ENCODE data around the gene PRR27. TPM values are rescaled to one million over a fixed set of nuclear protein-coding genes. Genes with fewer than 3 reads are reported as not detected.

The PRR27 gene
- total RNA-seq, result not detected

DNA sequence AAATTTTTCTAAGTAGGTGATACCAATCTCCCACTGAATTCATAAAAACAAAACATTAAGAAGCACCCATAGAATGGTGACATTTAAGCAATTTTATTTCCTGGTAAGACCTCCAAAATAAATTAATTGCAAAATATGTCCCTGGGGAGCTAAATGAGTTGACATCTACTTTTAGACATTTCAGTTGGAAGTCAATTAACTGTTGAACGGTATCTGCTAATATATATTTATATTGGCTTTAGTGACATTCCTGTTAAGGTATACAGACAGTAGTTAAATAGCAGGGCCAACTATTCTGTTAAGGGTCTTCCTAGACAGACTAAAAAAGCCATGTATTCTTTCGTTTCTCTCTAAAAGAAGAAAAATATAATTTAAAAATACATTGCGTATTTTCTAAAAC is at the start of gene PRR27:
Gene PRR27, plus strand, starts transcription at position 301 of the 400 bp plus-strand sequence. CDS start 139 bp downstream, outside the sequence.
- Histone ChIP-seq H3K27me3 (ENCODE audit: insufficient read depth, low read length) (no peaks in the 10 kb centered on the region), H3K9me3 (ENCODE audit: low read depth, low read length) (no peaks in the 10 kb centered on the region), H3K4me1 (ENCODE audit: insufficient read depth, low read length) (no peaks in the 10 kb centered on the region), H3K4me3 (ENCODE audit: low read length) (no peak within 1 kb of the TSS)

DNA sequence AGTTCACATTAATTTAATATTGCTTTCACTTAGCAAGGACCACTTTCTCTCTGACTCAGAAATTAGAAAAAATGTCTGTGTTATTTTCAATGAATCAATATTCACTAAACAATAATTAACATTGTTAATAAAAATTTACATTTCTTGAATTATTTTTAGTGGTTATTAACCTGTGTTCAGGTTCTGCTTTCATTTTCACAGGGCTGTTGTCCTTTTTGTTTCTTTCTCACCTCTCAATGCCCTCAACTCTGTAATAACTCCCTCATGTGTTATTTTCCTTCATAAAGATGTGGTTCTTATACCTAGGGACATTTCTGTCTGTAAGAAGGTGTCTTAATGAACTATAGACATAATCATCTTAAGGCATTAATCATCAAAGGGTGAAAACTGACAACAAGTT is 43.1 kb upstream of the PRR27 start:
- Histone ChIP-seq H3K4me1 (ENCODE audit: insufficient read depth, low read length) (no peaks in the 10 kb centered on the region), H3K4me3 (ENCODE audit: low read length) (no peak overlapping the region), H3K27me3 (ENCODE audit: insufficient read depth, low read length) (no peaks in the 10 kb centered on the region), H3K9me3 (ENCODE audit: low read depth, low read length) (no peaks in the 10 kb centered on the region)

- Histone ChIP-seq H3K9me3 (ENCODE audit: low read depth, low read length) (no peaks in the 10 kb centered on the region), H3K4me1 (ENCODE audit: insufficient read depth, low read length) (no peaks in the 10 kb centered on the region), H3K4me3 (ENCODE audit: low read length) (no peak overlapping the region), H3K27me3 (ENCODE audit: insufficient read depth, low read length) (no peaks in the 10 kb centered on the region)
Observed at GRCh38 chr4:70113656-70114055, 40.4 kb upstream of the PRR27 start.

- Histone ChIP-seq H3K4me3 (ENCODE audit: low read length) (no peak overlapping the region), H3K27me3 (ENCODE audit: insufficient read depth, low read length) (no peaks in the 10 kb centered on the region), H3K4me1 (ENCODE audit: insufficient read depth, low read length) (no peaks in the 10 kb centered on the region), H3K9me3 (ENCODE audit: low read depth, low read length) (no peaks in the 10 kb centered on the region)
Observed at GRCh38 chr4:70114096-70114495, 39.9 kb upstream of the PRR27 start.

DNA sequence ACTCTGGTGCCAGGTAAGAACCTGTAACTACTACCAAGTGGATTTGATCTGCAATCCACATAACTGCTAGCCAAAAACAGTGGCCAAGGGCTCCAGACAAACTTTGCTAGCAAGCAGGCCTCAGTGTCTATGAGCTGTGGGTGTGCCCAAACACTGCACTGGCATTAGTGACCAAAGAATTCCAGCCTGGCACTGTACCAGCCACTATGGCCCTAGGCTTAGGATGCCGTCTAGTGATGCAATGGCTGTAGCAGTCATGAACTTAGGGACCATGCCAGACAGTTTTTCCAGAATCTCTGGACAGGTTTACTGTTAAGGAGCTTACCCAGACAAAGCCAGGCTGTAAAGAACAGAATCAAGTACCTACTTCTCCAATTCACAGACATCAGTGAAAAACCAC is 33.7 kb upstream of the PRR27 start:
- H3K27me3 ChIP-seq (ENCODE audit: insufficient read depth, low read length), result no peaks in the 10 kb centered on the region
- no peaks in the 10 kb centered on the region for H3K4me1 ChIP-seq (ENCODE audit: insufficient read depth, low read length)
- no peaks in the 10 kb centered on the region for H3K9me3 ChIP-seq (ENCODE audit: low read depth, low read length)
- H3K4me3 ChIP-seq (ENCODE audit: low read length), result no peak overlapping the region

DNA sequence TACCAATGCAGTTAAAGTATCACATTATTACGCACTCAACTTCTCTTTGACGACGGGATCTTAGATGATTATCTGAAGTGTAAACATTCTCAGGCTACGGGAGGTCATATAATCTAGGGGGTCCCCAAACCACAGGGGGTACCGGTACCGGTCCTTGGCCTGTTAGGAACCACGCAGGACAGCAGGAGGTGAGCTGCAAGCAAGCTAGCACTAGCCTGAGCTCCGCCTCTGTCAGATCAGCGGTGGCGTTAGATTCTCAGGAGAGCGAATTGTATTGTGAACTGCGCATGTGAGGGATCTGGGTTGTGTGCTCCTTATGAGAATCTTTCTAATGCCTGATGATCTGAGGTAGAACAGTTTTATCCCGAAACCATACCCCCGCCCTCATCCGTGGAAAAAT is 20.6 kb upstream of the PRR27 start:
- H3K27me3 ChIP-seq (ENCODE audit: insufficient read depth, low read length), result no peaks in the 10 kb centered on the region
- H3K9me3 ChIP-seq (ENCODE audit: low read depth, low read length), result no peaks in the 10 kb centered on the region
- no peaks in the 10 kb centered on the region for H3K4me1 ChIP-seq (ENCODE audit: insufficient read depth, low read length)
- no peak overlapping the region for H3K4me3 ChIP-seq (ENCODE audit: low read length)

DNA sequence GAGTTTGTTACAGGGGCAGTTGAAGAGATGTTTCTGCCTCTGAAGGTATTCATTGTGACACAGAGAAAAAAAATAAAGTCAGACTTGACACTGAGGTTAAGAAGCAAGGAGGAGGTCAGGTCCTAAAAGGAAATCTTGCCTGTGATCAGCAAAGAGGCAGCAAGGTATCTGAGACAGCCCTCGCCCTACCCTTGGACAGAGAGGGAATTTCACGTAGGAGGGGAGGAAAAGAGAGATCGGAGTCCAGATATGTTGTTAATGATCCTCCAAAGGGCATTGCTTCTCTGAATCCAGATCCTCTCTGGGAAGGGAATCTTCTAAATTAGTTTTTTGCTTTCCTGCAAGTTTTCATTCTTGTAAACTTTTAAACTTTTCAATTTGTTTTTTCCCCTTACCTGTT is 15.3 kb upstream of the PRR27 start:
- H3K9me3 ChIP-seq (ENCODE audit: low read depth, low read length), result no peaks in the 10 kb centered on the region
- H3K4me3 ChIP-seq (ENCODE audit: low read length), result no peak overlapping the region

GRCh38 chr4:70151271-70151670 is 2.8 kb upstream of the PRR27 start:
- Histone ChIP-seq H3K27me3 (ENCODE audit: insufficient read depth, low read length) (no peaks in the 10 kb centered on the region), H3K4me3 (ENCODE audit: low read length) (no peak overlapping the region), H3K9me3 (ENCODE audit: low read depth, low read length) (no peaks in the 10 kb centered on the region), H3K4me1 (ENCODE audit: insufficient read depth, low read length) (no peaks in the 10 kb centered on the region)

More for the DNA sequence above, 15.3 kb upstream of the PRR27 start:
- H3K4me1 ChIP-seq (ENCODE audit: insufficient read depth, low read length), result no peaks in the 10 kb centered on the region
- no peaks in the 10 kb centered on the region for H3K27me3 ChIP-seq (ENCODE audit: insufficient read depth, low read length)

GRCh38 chr4:70152088-70152487 is 1.9 kb upstream of the PRR27 start:
- Histone ChIP-seq H3K4me3 (ENCODE audit: low read length) (no peak overlapping the region), H3K9me3 (ENCODE audit: low read depth, low read length) (no peaks in the 10 kb centered on the region), H3K27me3 (ENCODE audit: insufficient read depth, low read length) (no peaks in the 10 kb centered on the region), H3K4me1 (ENCODE audit: insufficient read depth, low read length) (no peaks in the 10 kb centered on the region)

GRCh38 chr4:70158576-70158975 is 4.5 kb downstream of the PRR27 start:
- Histone ChIP-seq H3K9me3 (ENCODE audit: low read depth, low read length) (no peaks in the 10 kb centered on the region), H3K27me3 (ENCODE audit: insufficient read depth, low read length) (no peaks in the 10 kb centered on the region), H3K4me1 (ENCODE audit: insufficient read depth, low read length) (no peaks in the 10 kb centered on the region), H3K4me3 (ENCODE audit: low read length) (no peak overlapping the region)

GRCh38 chr4:70177090-70177489 is 23.1 kb downstream of the PRR27 start:
- Histone ChIP-seq H3K4me3 (ENCODE audit: low read length) (no peak overlapping the region), H3K9me3 (ENCODE audit: low read depth, low read length) (no peaks in the 10 kb centered on the region), H3K4me1 (ENCODE audit: insufficient read depth, low read length) (no peaks in the 10 kb centered on the region), H3K27me3 (ENCODE audit: insufficient read depth, low read length) (no peaks in the 10 kb centered on the region)

- H3K27me3 ChIP-seq (ENCODE audit: insufficient read depth, low read length), result no peaks in the 10 kb centered on the region
- H3K9me3 ChIP-seq (ENCODE audit: low read depth, low read length), result no peaks in the 10 kb centered on the region
- H3K4me1 ChIP-seq (ENCODE audit: insufficient read depth, low read length), result no peaks in the 10 kb centered on the region
- H3K4me3 ChIP-seq (ENCODE audit: low read length), result no peak overlapping the region
Observed at GRCh38 chr4:70178075-70178660, 24.1 kb downstream of the PRR27 start.

GRCh38 chr4:70179811-70180210 is 25.8 kb downstream of the PRR27 start:
- Histone ChIP-seq H3K9me3 (ENCODE audit: low read depth, low read length) (no peaks in the 10 kb centered on the region), H3K4me1 (ENCODE audit: insufficient read depth, low read length) (no peaks in the 10 kb centered on the region), H3K4me3 (ENCODE audit: low read length) (no peak overlapping the region), H3K27me3 (ENCODE audit: insufficient read depth, low read length) (no peaks in the 10 kb centered on the region)

DNA sequence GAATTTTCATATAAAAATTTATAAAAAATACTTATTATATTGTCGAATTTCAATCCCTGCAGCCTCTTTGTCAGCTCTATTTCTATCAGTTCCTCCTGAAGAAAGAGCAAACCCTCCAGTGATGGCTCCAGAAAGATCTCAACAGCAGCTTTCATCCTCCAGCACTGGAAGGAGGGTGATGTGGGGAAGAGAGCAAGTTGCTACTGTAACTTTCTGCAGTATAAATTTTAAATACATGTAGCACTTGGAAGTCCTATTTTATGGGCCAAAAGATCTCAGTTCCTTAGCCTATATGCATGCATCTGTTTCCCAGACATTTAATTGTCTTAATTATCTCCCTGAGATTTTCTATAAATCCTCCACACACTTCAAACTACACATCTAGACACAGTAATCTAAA is 27.8 kb downstream of the PRR27 start:
- no peaks in the 10 kb centered on the region for H3K4me1 ChIP-seq (ENCODE audit: insufficient read depth, low read length)
- H3K4me3 ChIP-seq (ENCODE audit: low read length), result no peak overlapping the region
- H3K9me3 ChIP-seq (ENCODE audit: low read depth, low read length), result no peaks in the 10 kb centered on the region
- no peaks in the 10 kb centered on the region for H3K27me3 ChIP-seq (ENCODE audit: insufficient read depth, low read length)

GRCh38 chr4:70182517-70183167 is 28.6 kb downstream of the PRR27 start:
- no peaks in the 10 kb centered on the region for H3K4me1 ChIP-seq (ENCODE audit: insufficient read depth, low read length)
- no peak overlapping the region for H3K4me3 ChIP-seq (ENCODE audit: low read length)
- H3K27me3 ChIP-seq (ENCODE audit: insufficient read depth, low read length), result no peaks in the 10 kb centered on the region
- no peaks in the 10 kb centered on the region for H3K9me3 ChIP-seq (ENCODE audit: low read depth, low read length)
